Forelimb muscle (tissue), 1 donor: Measurements from ENCODE around the gene PEX3. TPM values are rescaled to one million over a fixed set of nuclear protein-coding genes. Genes with fewer than 3 reads are reported as not detected.
"Not testable (repeated sequence)": the region's sequence is repeated elsewhere in the genome, so short reads cannot be mapped to it uniquely, and the experiment has no call there.

Experiments used
- DNase-seq: peaks from one replicate; pipeline ENCODE4 v3.0.0-alpha.2; 2013; ENCODE audit warnings: low read depth
- polyA plus RNA-seq: library from polyadenylated mRNA; unstranded; fragments of 120-200 nt; gene quantifications from one replicate; pipeline ENCODE4 v1.2.1, GENCODE V29; 2013; ENCODE audit not compliant: insufficient read length

Gene PEX3
- polyA plus RNA-seq, 1 donor, result 13.0 TPM

GRCh38 chr6:143447865-143448264 lies 2.7 kb upstream of the PEX3 start:
- DNase-seq, result not testable (repeated sequence)

- DNase-seq, result no peak
Observed at GRCh38 chr6:143449082-143449713, 1.4 kb upstream of the PEX3 start.

- no peak for DNase-seq
Observed at GRCh38 chr6:143449714-143450452, 722 bp upstream of the PEX3 start.

- DNase-seq, result no peak
Observed at GRCh38 chr6:143451531-143451930, 926 bp downstream of the PEX3 start.

GRCh38 chr6:143457563-143458359 lies 7.2 kb downstream of the PEX3 start:
- no peak for DNase-seq

- DNase-seq, result no peak
Observed at GRCh38 chr6:143465546-143465945, 14.9 kb downstream of the PEX3 start.

GRCh38 chr6:143468026-143468425 lies 17.4 kb downstream of the PEX3 start:
- no peak for DNase-seq

- DNase-seq, result not testable (repeated sequence)
Observed at GRCh38 chr6:143468823-143469222, 18.2 kb downstream of the PEX3 start.

GRCh38 chr6:143471822-143472221 lies 21.2 kb downstream of the PEX3 start:
- no peak for DNase-seq

GRCh38 chr6:143476545-143476944 lies 25.9 kb downstream of the PEX3 start:
- no peak for DNase-seq

GRCh38 chr6:143478479-143479062 lies 28.0 kb downstream of the PEX3 start:
- DNase-seq, result no peak

- DNase-seq, result no peak
Observed at GRCh38 chr6:143482593-143482992, 32.0 kb downstream of the PEX3 start.

GRCh38 chr6:143485967-143486366 lies 35.4 kb downstream of the PEX3 start:
- DNase-seq, result no peak

- no peak for DNase-seq
Observed at GRCh38 chr6:143486752-143487151, 36.1 kb downstream of the PEX3 start.

- no peak for DNase-seq
Observed at GRCh38 chr6:143490244-143490643, 39.6 kb downstream of the PEX3 start.

- DNase-seq, result no peak
Observed at GRCh38 chr6:143490775-143491174, 40.2 kb downstream of the PEX3 start.

- no peak for DNase-seq
Observed at GRCh38 chr6:143496974-143497373, 46.4 kb downstream of the PEX3 start.

- DNase-seq, result no peak
Observed at GRCh38 chr6:143498428-143498827, 47.8 kb downstream of the PEX3 start.

- DNase-seq, result no peak
Observed at GRCh38 chr6:143501851-143502250, 51.2 kb downstream of the PEX3 start.

GRCh38 chr6:143504369-143504768 lies 53.8 kb downstream of the PEX3 start:
- DNase-seq, result no peak

GRCh38 chr6:143505111-143505510 lies 54.5 kb downstream of the PEX3 start:
- no peak for DNase-seq

GRCh38 chr6:143505537-143505936 lies 54.9 kb downstream of the PEX3 start:
- no peak for DNase-seq
